Ishikawa (cell line): ENCODE results near the gene MRPL24.

Experiments used
- CEBPB ChIP-seq: IDR thresholded peaks from 2 replicates; pipeline ENCODE4 v1.6.1; 2012
- CREB1 ChIP-seq: IDR thresholded peaks from 2 replicates; pipeline ENCODE4 v1.6.1; 2012; ENCODE audit warnings: low read depth
- EGR1 ChIP-seq: IDR thresholded peaks from 2 replicates; pipeline ENCODE4 v1.6.1; 2012
- EP300 ChIP-seq: IDR thresholded peaks from 2 replicates; pipeline ENCODE4 v1.6.1; 2012; ENCODE audit warnings: borderline replicate concordance
- FOXM1 ChIP-seq: IDR thresholded peaks from 2 replicates; pipeline ENCODE4 v1.6.1; 2012; ENCODE audit warnings: low read depth, borderline replicate concordance
- NFIC ChIP-seq: IDR thresholded peaks from 2 replicates; pipeline ENCODE4 v1.6.1; 2012
- RAD21 ChIP-seq: IDR thresholded peaks from 2 replicates; pipeline ENCODE4 v1.6.1; 2012; ENCODE audit warnings: low read depth
- TAF1 ChIP-seq: IDR thresholded peaks from 2 replicates; pipeline ENCODE4 v1.6.1; 2012; ENCODE audit warnings: low read depth, mild to moderate bottlenecking
- TCF12 ChIP-seq: IDR thresholded peaks from 2 replicates; pipeline ENCODE4 v1.6.1; 2012; ENCODE audit warnings: low read depth
- TEAD4 ChIP-seq: IDR thresholded peaks from 2 replicates; pipeline ENCODE4 v1.6.1; 2012
- YY1 ChIP-seq: IDR thresholded peaks from 2 replicates; pipeline ENCODE4 v1.6.1; 2012; ENCODE audit warnings: low read depth
- ZBTB7A ChIP-seq: IDR thresholded peaks from 2 replicates; pipeline ENCODE4 v1.6.1; 2012; ENCODE audit warnings: low read depth
- TF ChIP-seq, protein P1 (sequence below): IDR thresholded peaks from 2 replicates; pipeline ENCODE4 v1.6.1; 2012; ENCODE audit warnings: low read depth, mild to moderate bottlenecking
- TF ChIP-seq, protein P2 (sequence below): IDR thresholded peaks from 2 replicates; pipeline ENCODE4 v1.6.1; 2012
- TF ChIP-seq, protein P3 (sequence below): IDR thresholded peaks from 2 replicates; pipeline ENCODE4 v1.6.1; 2012

The MRPL24 gene

DNA sequence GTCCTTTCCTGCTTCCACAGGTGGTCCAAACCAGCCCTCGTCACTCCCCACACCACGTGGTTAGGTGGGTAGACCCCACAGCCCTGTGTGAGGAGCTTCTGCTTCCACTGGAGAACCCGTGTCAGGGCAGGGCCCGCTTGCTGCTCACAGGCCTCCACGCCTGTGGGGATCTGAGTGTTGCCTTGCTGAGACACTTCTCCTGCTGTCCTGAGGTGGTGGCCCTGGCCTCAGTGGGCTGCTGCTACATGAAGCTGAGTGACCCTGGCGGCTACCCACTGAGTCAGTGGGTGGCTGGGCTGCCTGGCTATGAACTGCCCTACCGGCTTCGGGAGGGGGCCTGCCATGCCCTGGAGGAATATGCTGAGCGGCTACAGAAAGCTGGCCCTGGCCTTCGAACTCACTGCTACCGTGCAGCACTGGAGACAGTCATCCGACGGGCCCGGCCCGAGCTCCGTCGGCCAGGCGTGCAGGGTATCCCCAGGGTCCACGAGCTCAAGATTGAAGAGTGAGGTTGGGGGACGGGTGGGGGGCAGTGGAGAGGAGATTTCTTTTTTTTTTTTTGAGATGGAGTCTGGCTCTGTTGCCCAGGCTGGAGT, 6.8 kb downstream of the MRPL24 start:
- TF ChIP-seq, protein P1, sequence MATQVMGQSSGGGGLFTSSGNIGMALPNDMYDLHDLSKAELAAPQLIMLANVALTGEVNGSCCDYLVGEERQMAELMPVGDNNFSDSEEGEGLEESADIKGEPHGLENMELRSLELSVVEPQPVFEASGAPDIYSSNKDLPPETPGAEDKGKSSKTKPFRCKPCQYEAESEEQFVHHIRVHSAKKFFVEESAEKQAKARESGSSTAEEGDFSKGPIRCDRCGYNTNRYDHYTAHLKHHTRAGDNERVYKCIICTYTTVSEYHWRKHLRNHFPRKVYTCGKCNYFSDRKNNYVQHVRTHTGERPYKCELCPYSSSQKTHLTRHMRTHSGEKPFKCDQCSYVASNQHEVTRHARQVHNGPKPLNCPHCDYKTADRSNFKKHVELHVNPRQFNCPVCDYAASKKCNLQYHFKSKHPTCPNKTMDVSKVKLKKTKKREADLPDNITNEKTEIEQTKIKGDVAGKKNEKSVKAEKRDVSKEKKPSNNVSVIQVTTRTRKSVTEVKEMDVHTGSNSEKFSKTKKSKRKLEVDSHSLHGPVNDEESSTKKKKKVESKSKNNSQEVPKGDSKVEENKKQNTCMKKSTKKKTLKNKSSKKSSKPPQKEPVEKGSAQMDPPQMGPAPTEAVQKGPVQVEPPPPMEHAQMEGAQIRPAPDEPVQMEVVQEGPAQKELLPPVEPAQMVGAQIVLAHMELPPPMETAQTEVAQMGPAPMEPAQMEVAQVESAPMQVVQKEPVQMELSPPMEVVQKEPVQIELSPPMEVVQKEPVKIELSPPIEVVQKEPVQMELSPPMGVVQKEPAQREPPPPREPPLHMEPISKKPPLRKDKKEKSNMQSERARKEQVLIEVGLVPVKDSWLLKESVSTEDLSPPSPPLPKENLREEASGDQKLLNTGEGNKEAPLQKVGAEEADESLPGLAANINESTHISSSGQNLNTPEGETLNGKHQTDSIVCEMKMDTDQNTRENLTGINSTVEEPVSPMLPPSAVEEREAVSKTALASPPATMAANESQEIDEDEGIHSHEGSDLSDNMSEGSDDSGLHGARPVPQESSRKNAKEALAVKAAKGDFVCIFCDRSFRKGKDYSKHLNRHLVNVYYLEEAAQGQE: no peak
- TF ChIP-seq CEBPB (no peak), RAD21 (no peak), TAF1 (no peak), TEAD4 (no peak), ZBTB7A (no peak), NFIC (no peak), EGR1 (no peak)
- TF ChIP-seq, protein P2, sequence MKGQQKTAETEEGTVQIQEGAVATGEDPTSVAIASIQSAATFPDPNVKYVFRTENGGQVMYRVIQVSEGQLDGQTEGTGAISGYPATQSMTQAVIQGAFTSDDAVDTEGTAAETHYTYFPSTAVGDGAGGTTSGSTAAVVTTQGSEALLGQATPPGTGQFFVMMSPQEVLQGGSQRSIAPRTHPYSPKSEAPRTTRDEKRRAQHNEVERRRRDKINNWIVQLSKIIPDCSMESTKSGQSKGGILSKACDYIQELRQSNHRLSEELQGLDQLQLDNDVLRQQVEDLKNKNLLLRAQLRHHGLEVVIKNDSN: no peak

DNA sequence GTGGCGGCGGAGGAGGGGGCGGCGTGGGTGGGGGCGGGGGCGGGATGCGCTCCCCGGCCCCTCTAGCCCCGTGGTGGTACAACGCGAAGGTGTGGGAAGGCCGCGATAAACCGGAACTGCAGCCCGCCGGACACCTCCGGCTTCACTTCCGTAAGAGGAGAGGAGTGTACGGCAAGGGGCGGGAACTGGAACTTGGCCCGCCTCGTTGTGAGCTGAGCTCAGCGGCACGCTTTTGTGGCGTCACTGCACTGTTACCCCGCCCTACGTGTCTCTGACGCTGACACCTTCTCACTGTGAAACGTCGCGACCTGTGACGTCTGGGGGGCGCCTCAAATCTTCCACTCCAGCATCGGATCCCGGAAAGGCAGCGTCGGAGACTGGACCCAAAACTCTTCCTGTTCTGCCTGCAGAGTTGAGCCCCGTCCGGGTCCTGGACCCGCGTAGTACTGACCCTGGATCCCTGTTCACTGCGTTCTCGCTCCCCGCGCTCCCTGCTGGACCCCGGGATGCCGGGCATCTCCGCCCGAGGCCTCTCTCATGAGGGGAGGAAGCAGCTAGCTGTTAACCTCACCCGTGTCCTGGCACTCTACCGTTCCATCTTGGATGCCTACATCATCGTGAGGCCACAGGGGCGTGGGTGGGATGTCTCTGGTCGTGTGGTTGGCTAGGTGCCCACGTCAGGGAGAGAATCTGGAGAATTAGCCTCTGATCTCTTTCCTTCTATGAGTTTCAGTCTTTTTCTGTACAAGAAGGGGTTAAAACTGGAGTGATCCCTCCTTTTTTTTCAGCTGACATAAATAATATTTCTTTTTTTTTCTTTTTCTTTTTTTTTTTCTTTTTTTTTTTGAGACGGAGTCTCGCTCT, 12.1 kb downstream of the MRPL24 start, which contains the start of gene ISG20L2:
Gene ISG20L2, minus strand, starts transcription at position 168 of the 864 bp plus-strand sequence. CDS start 1,114 bp downstream, outside the sequence.
- TF ChIP-seq CREB1 (peak; percentile 99), YY1 (no peak), NFIC (peak; percentile 45; the same call in 1 of the 2 replicates), TCF12 (peak; percentile 14; the same call in 1 of the 2 replicates), CEBPB (no peak), TEAD4 (no peak)
- TF ChIP-seq, protein P2: peak; percentile 64
- TF ChIP-seq, protein P3, sequence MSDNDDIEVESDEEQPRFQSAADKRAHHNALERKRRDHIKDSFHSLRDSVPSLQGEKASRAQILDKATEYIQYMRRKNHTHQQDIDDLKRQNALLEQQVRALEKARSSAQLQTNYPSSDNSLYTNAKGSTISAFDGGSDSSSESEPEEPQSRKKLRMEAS: no peak

DNA sequence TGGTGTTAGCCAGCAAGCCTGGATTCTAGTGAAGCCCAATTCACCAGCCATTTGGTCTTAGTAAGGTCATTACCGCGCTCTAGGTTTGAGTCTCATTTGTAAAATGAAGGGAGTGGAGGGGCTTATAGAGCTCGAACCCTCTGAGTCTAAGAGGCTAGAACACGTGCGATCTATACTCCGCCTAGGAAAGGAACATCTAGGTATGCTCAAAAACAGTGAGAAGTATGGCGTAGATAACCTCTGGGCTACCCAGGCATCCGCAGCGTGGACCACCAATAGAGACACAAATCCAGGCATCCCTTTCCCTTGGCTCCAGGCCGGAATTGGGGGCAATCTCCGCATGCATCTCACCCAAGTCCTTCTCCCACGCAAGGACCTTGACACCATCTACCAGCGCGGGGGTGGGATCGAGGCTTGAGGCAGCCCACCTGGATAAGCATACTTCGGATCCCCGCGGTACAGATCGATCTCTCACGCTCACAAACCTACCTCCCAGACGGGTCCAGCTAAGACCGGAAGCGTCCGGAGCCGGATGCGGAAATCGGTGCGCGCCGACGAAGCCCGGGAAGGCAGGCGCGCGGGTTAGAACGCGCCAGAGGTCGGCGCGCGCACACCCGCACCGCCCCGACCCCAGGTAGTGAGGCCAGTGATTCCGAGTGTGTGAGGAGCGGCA, 12.8 kb downstream of the MRPL24 start, which contains the start of gene METTL25B:
Gene METTL25B, plus strand, starts transcription at position 544 of the 673 bp plus-strand sequence. CDS start 636 bp downstream, outside the sequence.
- TF ChIP-seq NFIC (no peak), FOXM1 (no peak), RAD21 (no peak), ZBTB7A (no peak), CEBPB (no peak), TAF1 (no peak; the same call in 1 of the 2 replicates), EP300 (no peak), YY1 (no peak), CREB1 (no peak), EGR1 (no peak), TCF12 (no peak; the same call in 1 of the 2 replicates), TEAD4 (no peak)

DNA sequence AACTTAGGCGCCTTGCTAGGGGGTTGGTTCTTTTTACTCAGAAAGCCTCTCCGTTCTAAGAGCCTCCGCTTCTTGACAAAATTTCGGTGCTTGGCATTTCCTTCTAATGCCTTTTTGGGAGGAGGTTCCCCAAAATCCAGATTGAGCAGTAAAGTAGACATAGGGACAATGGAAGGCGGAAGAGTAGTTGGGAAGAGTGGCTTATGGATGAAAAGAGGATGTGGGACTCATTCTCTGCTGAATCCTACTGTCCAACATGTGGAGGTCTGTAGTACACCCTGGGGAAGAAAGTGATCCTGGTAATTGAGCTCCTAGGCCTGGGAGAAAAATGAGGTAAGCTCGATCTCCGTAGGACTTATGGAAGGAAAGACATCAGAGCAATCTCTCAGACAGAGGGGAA, 13.4 kb downstream of the MRPL24 start:
- TF ChIP-seq NFIC: no peak
- no peak for TF ChIP-seq TEAD4
- no peak for TF ChIP-seq TAF1
- TF ChIP-seq YY1: no peak
- TF ChIP-seq, protein P1: no peak
- TF ChIP-seq EGR1: no peak
- TF ChIP-seq, protein P2: no peak
- TF ChIP-seq FOXM1: no peak
- no peak for TF ChIP-seq CREB1
- TF ChIP-seq, protein P3: no peak
- no peak for TF ChIP-seq ZBTB7A
- TF ChIP-seq CEBPB: no peak
- no peak for TF ChIP-seq RAD21
- TF ChIP-seq TCF12: no peak
